ENCODE measurements around the gene STK25. TPM values are rescaled to one million over a fixed set of nuclear protein-coding genes. Genes with fewer than 3 reads are reported as not detected.

The STK25 gene
- total RNA-seq, 3 donors from 2014 or later: 102 to 139 (median 126) TPM

DNA sequence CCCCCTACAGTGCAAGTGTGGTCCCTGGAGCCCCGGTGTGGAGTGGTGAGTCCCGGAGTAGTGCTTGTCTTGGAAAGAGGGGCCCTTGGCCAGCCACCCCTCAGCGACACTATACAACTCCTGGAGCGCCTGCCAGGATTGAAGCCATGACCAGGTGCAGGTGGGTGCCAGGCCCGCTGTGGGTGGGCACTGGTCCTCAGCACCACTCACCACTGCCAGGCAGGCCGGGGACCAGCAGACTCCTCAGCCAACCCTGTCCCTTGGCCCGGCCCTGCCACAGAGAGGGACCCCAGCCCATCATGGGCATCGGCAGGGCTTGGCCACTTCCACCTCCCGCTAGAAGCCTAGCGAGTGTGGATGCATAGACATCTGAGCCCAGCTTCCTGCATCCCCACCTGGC lies 42.2 kb downstream of the STK25 start:
- Histone ChIP-seq H3K4me3 (no peak overlapping the region), H3K4me1 (no peaks in the 10 kb centered on the region), H3K27me3 (no peaks in the 10 kb centered on the region), H3K36me3 (no peaks in the 10 kb centered on the region), H3K27ac (no peak overlapping the region), H3K9me3 (no peaks in the 10 kb centered on the region)
- intact Hi-C loops (cut with DNase I; ENCODE audit: low total_unique reads): no loop called here
- TF ChIP-seq, protein P1, sequence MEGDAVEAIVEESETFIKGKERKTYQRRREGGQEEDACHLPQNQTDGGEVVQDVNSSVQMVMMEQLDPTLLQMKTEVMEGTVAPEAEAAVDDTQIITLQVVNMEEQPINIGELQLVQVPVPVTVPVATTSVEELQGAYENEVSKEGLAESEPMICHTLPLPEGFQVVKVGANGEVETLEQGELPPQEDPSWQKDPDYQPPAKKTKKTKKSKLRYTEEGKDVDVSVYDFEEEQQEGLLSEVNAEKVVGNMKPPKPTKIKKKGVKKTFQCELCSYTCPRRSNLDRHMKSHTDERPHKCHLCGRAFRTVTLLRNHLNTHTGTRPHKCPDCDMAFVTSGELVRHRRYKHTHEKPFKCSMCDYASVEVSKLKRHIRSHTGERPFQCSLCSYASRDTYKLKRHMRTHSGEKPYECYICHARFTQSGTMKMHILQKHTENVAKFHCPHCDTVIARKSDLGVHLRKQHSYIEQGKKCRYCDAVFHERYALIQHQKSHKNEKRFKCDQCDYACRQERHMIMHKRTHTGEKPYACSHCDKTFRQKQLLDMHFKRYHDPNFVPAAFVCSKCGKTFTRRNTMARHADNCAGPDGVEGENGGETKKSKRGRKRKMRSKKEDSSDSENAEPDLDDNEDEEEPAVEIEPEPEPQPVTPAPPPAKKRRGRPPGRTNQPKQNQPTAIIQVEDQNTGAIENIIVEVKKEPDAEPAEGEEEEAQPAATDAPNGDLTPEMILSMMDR (IDR thresholded peaks at IDR 0.05): no peak
- no peak for TF ChIP-seq POLR2AphosphoS5 (IDR thresholded peaks at IDR 0.05)
- TF ChIP-seq POLR2A (IDR thresholded peaks at IDR 0.05): no peak
- no peak for DNase-seq (ENCODE audit: low spot score in 2 of 2)

DNA sequence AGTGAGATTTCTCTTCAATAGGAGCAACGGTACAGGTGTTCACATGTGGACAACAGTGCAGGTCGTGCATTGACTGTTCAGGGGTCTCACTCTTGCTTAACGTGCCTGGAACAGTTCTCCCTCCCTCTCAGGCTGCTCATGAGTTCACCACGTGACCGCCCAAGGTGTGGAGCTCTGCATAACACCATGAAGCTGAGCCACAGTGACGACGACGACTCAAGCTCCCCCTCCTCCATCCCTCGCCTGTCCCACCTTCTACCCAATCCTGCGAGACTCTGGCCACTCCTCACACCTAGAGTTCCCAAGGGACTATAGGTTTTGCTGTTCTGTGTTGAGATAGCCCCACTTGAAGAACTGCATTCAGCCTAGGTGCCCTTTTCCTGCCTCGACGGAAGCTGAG lies 42.8 kb downstream of the STK25 start:
- no peaks in the 10 kb centered on the region for H3K4me1 ChIP-seq
- intact Hi-C loops (cut with DNase I; ENCODE audit: low total_unique reads): no loop called here
- DNase-seq (ENCODE audit: low spot score in 2 of 2): no peak
- TF ChIP-seq POLR2AphosphoS5 (IDR thresholded peaks at IDR 0.05) (no peak), POLR2A (IDR thresholded peaks at IDR 0.05) (no peak)
- TF ChIP-seq, protein P1 (IDR thresholded peaks at IDR 0.05): no peak
- H3K27me3 ChIP-seq: no peaks in the 10 kb centered on the region
- H3K36me3 ChIP-seq: no peaks in the 10 kb centered on the region
- H3K4me3 ChIP-seq: no peak overlapping the region
- H3K27ac ChIP-seq: no peak overlapping the region
- no peaks in the 10 kb centered on the region for H3K9me3 ChIP-seq

DNA sequence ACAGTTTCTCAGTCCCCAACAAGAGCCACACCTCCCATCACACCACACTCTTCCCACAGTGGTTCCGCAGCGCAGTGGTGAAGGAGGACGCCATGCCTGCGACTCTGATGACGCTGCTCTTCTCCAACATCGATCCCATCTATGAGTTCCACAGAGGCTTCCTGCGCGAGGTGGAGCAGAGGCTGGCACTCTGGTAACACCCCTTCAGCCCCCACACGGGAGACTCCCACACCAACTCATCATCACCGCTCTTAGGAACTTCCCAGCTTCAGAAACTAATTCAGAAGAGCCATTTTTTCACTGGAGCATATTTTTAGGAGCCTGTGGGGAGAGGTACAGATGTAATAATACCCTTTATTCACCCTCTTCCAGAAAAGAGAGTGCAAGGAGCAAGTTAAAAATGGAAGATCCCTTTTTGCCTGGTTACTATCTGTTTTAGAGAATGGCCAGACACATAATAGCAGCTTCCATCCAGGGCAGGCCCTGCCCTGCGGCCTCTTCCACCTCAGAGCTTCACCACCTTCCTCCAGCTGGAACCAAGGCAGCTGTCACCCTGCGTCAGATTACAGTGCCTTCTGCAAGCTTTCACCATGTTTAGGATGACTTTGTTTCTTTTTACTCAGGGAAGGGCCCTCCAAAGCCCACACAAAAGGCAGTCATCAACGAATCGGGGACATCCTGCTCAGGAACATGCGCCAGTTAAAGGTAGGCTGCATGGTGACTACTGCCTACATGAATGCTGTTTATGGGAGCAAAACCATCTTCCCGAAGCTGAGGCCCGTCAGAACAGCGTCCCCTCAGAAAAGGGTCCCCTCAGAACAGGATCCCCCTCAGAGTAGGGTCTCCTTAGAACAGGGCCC lies 44.9 kb downstream of the STK25 start:
- no peaks in the 10 kb centered on the region for H3K27me3 ChIP-seq
- no peaks in the 10 kb centered on the region for H3K36me3 ChIP-seq
- no peak overlapping the region for H3K27ac ChIP-seq
- no peaks in the 10 kb centered on the region for H3K4me1 ChIP-seq
- H3K4me3 ChIP-seq: no peak overlapping the region
- DNase-seq (ENCODE audit: low spot score in 2 of 2): no peak
- TF ChIP-seq POLR2A (IDR thresholded peaks at IDR 0.05) (no peak), POLR2AphosphoS5 (IDR thresholded peaks at IDR 0.05) (no peak)
- TF ChIP-seq, protein P1 (IDR thresholded peaks at IDR 0.05): no peak
- intact Hi-C loops (cut with DNase I; ENCODE audit: low total_unique reads): no loop called here
- no peaks in the 10 kb centered on the region for H3K9me3 ChIP-seq

DNA sequence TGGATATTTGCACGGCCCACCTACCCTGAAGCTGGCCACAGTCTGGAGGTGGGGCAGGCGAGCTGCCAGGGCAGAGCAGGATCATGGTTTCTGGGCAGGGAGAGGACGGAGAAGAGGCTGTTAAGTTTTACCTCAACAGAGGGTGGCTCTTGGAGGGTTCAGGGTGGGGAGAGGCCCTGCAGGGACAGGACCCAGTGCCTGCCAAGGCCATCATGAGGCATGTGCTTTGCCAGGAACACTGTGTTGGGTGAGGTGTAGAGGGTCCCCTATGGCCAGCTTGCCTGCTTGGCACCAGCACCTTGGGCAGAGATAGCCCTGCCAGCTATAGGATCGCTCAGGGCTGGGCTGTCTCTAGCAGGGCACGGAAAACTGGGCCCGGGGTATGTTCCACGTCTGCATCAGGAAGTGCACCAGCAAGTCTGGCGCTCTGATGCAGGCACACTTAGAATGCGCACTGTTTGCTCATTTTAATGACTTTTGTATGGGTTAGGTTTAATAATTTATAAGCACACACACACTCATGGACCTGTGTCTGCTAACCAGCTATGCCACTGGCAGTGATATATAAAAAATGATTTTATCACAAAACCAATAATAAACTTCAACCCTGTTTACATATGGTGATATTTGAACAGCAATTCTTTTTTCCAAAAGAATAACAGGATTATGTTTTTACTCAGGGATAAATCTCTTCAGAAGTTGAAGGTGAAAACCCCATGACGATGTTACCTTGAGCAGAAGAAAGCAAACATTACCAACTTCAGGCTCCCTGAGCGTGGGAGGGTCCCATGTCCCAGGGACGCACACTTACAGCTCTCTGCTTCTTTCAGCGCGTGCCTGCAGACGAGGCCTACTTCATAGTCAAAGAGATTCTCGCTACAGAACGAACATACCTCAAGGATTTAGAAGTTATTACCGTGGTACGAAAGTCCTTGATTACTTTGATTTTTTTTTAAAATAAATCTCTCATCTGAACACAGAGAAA lies 46.4 kb downstream of the STK25 start:
- intact Hi-C loops (cut with DNase I; ENCODE audit: low total_unique reads): no loop called here
- TF ChIP-seq POLR2AphosphoS5 (IDR thresholded peaks at IDR 0.05): no peak
- no peak for TF ChIP-seq POLR2A (IDR thresholded peaks at IDR 0.05)
- TF ChIP-seq, protein P1 (IDR thresholded peaks at IDR 0.05): no peak
- no peak for DNase-seq (ENCODE audit: low spot score in 2 of 2)

More for the DNA sequence above, 46.4 kb downstream of the STK25 start:
- H3K36me3 ChIP-seq: no peaks in the 10 kb centered on the region
- H3K27me3 ChIP-seq: no peaks in the 10 kb centered on the region
- no peaks in the 10 kb centered on the region for H3K9me3 ChIP-seq
- H3K4me1 ChIP-seq: no peaks in the 10 kb centered on the region
- H3K27ac ChIP-seq: no peak overlapping the region
- no peak overlapping the region for H3K4me3 ChIP-seq

Data from breast epithelium (tissue), 4 donors.